Thoracic aorta (tissue), 2 donors: Measurements from ENCODE around the gene GLS2. TPM values are rescaled to one million over a fixed set of nuclear protein-coding genes. Genes with fewer than 3 reads are reported as not detected.
"Not testable (repeated sequence)": the region's sequence is repeated elsewhere in the genome, so short reads cannot be mapped to it uniquely, and the experiment has no call there.

ENCODE experiments used
- ATAC-seq: fragments of 150-250 bp; one replicate; pipeline ENCODE4 v1.8.0; 2017; ENCODE audit warnings: low read depth; ENCODE audit not compliant: insufficient number of reproducible peaks, low FRiP score
- DNase-seq: peaks from one replicate; pipeline ENCODE4 v3.0.0-alpha.2; 2020; ENCODE audit warnings: low spot score
- H3K27ac ChIP-seq, 2 donors: fragments of 200-600 bp; sonication (generic); 1 replicate in 1 of 2; 2 replicates in 1 of 2; pipeline ENCODE4 v1.5.1; 2016; ENCODE audit warnings: mild to moderate bottlenecking in 2 of 2, moderate library complexity in 2 of 2
- H3K27me3 ChIP-seq: fragments of 200-600 bp; sonication (generic); replicated peaks from 2 replicates; pipeline ENCODE4 v1.6.0; 2016; ENCODE audit warnings: mild to moderate bottlenecking; ENCODE audit not compliant: insufficient read depth
- H3K36me3 ChIP-seq: fragments of 200-600 bp; sonication (generic); one replicate; pipeline ENCODE4 v1.5.1; 2016
- H3K4me1 ChIP-seq, 2 donors: fragments of 200-600 bp; sonication (generic); 1 replicate in 1 of 2; 2 replicates in 1 of 2; pipeline versions ENCODE4 v1.5.1 to v1.6.0; 2016; ENCODE audit warnings: low read depth in 2 of 2, mild to moderate bottlenecking in 1 of 2; ENCODE audit not compliant: control insufficient read depth in 1 of 2
- H3K4me3 ChIP-seq: fragments of 200-600 bp; sonication (generic); 2 replicates; pipeline ENCODE4 v1.5.1; 2016; ENCODE audit warnings: mild to moderate bottlenecking
- H3K9me3 ChIP-seq: fragments of 200-600 bp; sonication (generic); 2 replicates; pipeline ENCODE4 v1.5.1; 2016
- CTCF ChIP-seq: fragments of 200-600 bp; sonication (generic); IDR thresholded peaks from one replicate; pipeline ENCODE4 v1.5.1; 2019; ENCODE audit warnings: antibody characterized with exemption
- total RNA-seq, 2 donors: library from RNA; depleted of rRNA; stranded (reverse); fragments of >200 nt; gene quantifications; one replicate each; pipeline versions ENCODE4 v1.1.0 to v1.2.3, GENCODE V29; 2016

GLS2 gene
- total RNA-seq, 2 donors from 2014 or later: 0.85 TPM; not detected in 1

DNA sequence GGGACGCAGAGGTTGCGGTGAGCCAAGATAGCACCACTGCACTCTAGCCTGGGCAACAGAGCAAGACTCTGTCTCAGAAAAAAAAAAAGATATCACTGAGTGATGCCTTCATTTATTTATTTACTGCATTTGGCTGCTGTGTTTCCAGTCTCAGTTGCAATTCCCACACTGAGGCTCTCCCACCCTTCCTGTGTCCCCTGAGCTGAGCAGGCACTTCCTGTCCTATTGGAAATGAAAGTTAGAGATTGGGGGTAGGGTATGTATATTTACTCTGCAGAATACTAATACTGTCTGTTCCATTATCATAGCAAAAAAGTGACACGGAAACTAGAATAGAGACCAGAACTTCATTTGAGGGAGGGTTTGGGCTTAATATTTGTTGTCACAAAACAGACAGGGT, 32.1 kb upstream of the GLS2 start:
- peaks cover 22 to 38% of the 10 kb centered on the region in 2 donors for H3K4me1 ChIP-seq
- H3K9me3 ChIP-seq: no peaks in the 10 kb centered on the region
- no peak for ATAC-seq
- TF ChIP-seq CTCF: no peak
- H3K27me3 ChIP-seq: no peaks in the 10 kb centered on the region
- peak overlapping the region; percentile 68 to 92 for H3K27ac ChIP-seq
- no peak for DNase-seq
- no peaks in the 10 kb centered on the region for H3K36me3 ChIP-seq
- peak overlapping the region; percentile 79 for H3K4me3 ChIP-seq

DNA sequence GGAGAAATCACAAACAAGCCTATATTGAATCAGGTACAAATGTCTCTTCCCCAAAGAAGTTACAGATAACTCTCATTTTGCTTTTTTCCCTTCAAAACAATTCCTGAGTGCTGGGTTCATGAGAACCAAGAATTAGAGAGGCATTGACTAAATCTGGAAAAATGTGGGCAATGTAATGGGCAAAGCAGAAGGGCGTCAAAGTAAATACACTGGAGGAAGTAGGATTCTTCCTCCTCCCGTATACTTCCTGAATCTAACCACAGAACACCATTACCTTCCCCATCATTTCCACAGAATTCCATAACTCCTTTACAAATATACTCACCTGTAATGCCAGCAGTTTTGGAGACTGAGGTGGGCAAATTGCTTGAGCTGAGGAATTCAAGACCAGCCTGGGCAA, 30.6 kb upstream of the GLS2 start:
- no peaks in the 10 kb centered on the region for H3K27me3 ChIP-seq
- ATAC-seq: no peak
- no peak for TF ChIP-seq CTCF
- peak overlapping the region in 1 of 2 donors; percentile 19 for H3K27ac ChIP-seq
- H3K4me1 ChIP-seq: peaks cover 16 to 26% of the 10 kb centered on the region in 2 donors
- H3K9me3 ChIP-seq: no peaks in the 10 kb centered on the region
- no peak for DNase-seq
- no peak overlapping the region for H3K4me3 ChIP-seq
- H3K36me3 ChIP-seq: no peaks in the 10 kb centered on the region

- DNase-seq (no peak), ATAC-seq (no peak)
- Histone ChIP-seq H3K27me3 (no peaks in the 10 kb centered on the region), H3K4me3 (no peak overlapping the region), H3K9me3 (no peaks in the 10 kb centered on the region), H3K4me1 (peaks cover 11 to 19% of the 10 kb centered on the region in 2 donors), H3K27ac (no peak overlapping the region), H3K36me3 (no peaks in the 10 kb centered on the region)
- TF ChIP-seq CTCF: no peak
Measured at GRCh38 chr12:56517854-56518253, 29.9 kb upstream of the GLS2 start.

- not testable (repeated sequence) for H3K9me3 ChIP-seq, H3K27me3 ChIP-seq, H3K4me1 ChIP-seq, H3K36me3 ChIP-seq, ATAC-seq, H3K27ac ChIP-seq, DNase-seq
- H3K4me3 ChIP-seq: peak overlapping the region; percentile 17
Measured at GRCh38 chr12:56514014-56514318, 26.0 kb upstream of the GLS2 start.

GRCh38 chr12:56510786-56511185, 22.8 kb upstream of the GLS2 start:
- no peak overlapping the region for H3K4me3 ChIP-seq
- no peak for ATAC-seq

GRCh38 chr12:56499879-56500278, 11.9 kb upstream of the GLS2 start:
- H3K27me3 ChIP-seq, H3K27ac ChIP-seq, H3K9me3 ChIP-seq, H3K4me1 ChIP-seq, ATAC-seq, H3K36me3 ChIP-seq, H3K4me3 ChIP-seq, DNase-seq: not testable (repeated sequence)

More at GRCh38 chr12:56510786-56511185, 22.8 kb upstream of the GLS2 start:
- DNase-seq: no peak
- no peaks in the 10 kb centered on the region for H3K27me3 ChIP-seq
- no peak overlapping the region for H3K27ac ChIP-seq
- no peaks in the 10 kb centered on the region for H3K36me3 ChIP-seq
- H3K9me3 ChIP-seq: no peaks in the 10 kb centered on the region
- no peaks in the 10 kb centered on the region for H3K4me1 ChIP-seq
- TF ChIP-seq CTCF: no peak

DNA sequence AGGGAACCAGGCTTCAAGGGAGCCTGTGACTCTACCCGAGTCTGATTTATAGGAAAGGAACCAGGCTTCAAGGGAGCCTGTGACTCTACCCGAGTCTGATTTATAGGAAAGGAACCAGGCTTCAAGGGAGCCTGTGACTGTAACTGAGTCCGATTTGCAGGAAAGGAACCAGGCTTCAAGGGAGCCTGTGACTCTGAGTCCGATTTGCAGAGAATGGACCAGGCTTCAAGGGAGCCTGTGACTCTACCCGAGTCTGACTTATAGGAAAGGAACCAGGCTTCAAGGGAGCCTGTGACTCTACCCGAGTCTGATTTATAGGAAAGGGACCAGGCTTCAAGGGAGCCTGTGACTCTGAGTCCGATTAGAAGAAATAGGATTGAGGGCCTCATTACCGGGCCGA, 11.5 kb upstream of the GLS2 start:
- not testable (repeated sequence) for DNase-seq, H3K9me3 ChIP-seq, H3K27ac ChIP-seq, H3K4me3 ChIP-seq, ATAC-seq, H3K36me3 ChIP-seq, H3K27me3 ChIP-seq, H3K4me1 ChIP-seq

DNA sequence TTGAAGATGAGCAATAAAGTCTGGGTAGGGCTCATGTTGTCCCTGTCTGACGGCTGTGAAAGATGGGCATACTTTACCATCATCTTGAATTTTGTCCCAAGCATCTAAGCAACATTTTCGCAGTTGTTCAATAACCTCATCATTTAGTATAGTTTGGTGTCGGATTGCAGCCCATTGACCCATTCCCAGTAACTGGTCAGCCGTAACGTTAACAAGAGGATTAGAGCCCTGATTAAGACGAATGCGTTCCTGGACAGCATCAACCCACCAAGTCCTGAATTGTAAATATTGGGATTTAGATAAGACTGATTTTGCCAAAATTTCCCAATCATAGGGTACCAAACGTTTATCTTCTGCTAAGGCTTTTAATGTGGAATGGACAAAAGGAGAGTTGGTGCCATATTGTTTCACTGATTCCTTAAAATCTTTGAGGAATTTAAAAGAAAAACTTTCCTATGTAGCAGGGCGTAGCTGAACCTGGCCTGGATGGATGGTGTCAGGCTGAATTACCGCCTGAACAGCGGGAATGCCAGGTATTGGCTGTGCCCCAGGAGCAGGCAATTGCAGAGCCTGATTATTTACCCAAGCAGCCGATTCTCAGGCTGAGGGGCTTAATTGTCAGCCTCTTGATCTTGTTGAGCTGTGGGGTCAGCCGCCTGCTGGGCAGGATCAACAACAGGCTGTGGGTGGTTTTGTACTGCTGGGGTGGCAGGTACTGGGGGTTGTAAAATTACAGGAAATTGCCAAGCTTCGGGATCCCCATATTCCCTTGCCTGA, 10.4 kb upstream of the GLS2 start:
- DNase-seq, H3K36me3 ChIP-seq, H3K4me3 ChIP-seq, ATAC-seq, H3K27me3 ChIP-seq, H3K4me1 ChIP-seq, H3K27ac ChIP-seq, H3K9me3 ChIP-seq: not testable (repeated sequence)
